Upper lobe of left lung (tissue), 6 donors: ENCODE results near the gene ERICH6B. TPM values are rescaled to one million over a fixed set of nuclear protein-coding genes. Genes with fewer than 3 reads are reported as not detected.

ENCODE experiments used
- ATAC-seq, 2 donors: fragments of 200-7000 bp; cut with Tn5 transposase; one replicate each; pipeline ENCODE4 v1.9.1; 2022; ENCODE audit warnings: mild to moderate bottlenecking in 2 of 2, moderate library complexity in 2 of 2; ENCODE audit not compliant: low FRiP score in 2 of 2
- DNase-seq, 2 donors: peaks; one replicate each; pipeline ENCODE4 v3.0.0-alpha.2; 2019 to 2020
- H3K27ac ChIP-seq, 4 donors: fragments of 200-600 bp; sonication (generic); one replicate each; pipeline ENCODE4 v1.5.1; 2016 to 2019
- H3K27me3 ChIP-seq, 4 donors: fragments of 200-600 bp; sonication (generic); one replicate each; pipeline ENCODE4 v1.5.1; 2017 to 2019
- H3K36me3 ChIP-seq, 4 donors: fragments of 200-600 bp; sonication (generic); one replicate each; pipeline ENCODE4 v1.5.1; 2016 to 2019
- H3K4me1 ChIP-seq, 4 donors: fragments of 200-600 bp; sonication (generic); one replicate each; pipeline ENCODE4 v1.5.1; 2018 to 2019
- H3K4me3 ChIP-seq, 4 donors: fragments of 200-600 bp; sonication (generic); one replicate each; pipeline ENCODE4 v1.5.1; 2017 to 2019; ENCODE audit warnings: mild to moderate bottlenecking in 2 of 4, moderate library complexity in 1 of 4
- H3K9me3 ChIP-seq, 4 donors: fragments of 200-600 bp; sonication (generic); one replicate each; pipeline ENCODE4 v1.5.1; 2018 to 2019
- EP300 ChIP-seq, 4 donors: sonication (generic); formaldehyde crosslinking; IDR thresholded peaks; one replicate each; pipeline ENCODE4 v1.5.1; 2017; ENCODE audit warnings: antibody characterized with exemption in 4 of 4, control low read depth in 2 of 4
- POLR2A ChIP-seq, 4 donors: fragments of 450-650 bp; IDR thresholded peaks; one replicate each; pipeline ENCODE4 v1.5.1; 2016 to 2017; ENCODE audit warnings: antibody characterized with exemption in 4 of 4, mild to moderate bottlenecking in 2 of 4
- POLR2AphosphoS5 ChIP-seq, 2 donors: sonication (generic); formaldehyde crosslinking; IDR thresholded peaks; one replicate each; pipeline ENCODE4 v1.5.1; 2017; ENCODE audit warnings: antibody characterized with exemption in 2 of 2
- WGBS, 2 donors: methylation state at CpG; one replicate each; pipeline ENCODE4 v1.1.5; 2017 to 2018; 5-methylcytosine and 5-hydroxymethylcytosine counted together
- total RNA-seq, 6 donors: library from RNA; depleted of rRNA in 4 of 6; stranded (reverse); fragments of >200 nt in 4 of 6; gene quantifications; one replicate each; pipeline versions ENCODE4 v1.1.0 to v1.2.1, GENCODE V29; 2016 to 2021
- TF ChIP-seq, protein P1 (sequence below), 6 experiments: fragments of 450-650 bp in 4 of 6; fragments of 200-600 bp in 2 of 6; sonication (generic) in 2 of 6; IDR thresholded peaks; one replicate each; pipeline ENCODE4 v1.5.1; 2016 to 2019; ENCODE audit warnings: antibody characterized with exemption in 6 of 6
- donor health status: DM: no; HTN: no; CAD: no; lungs with moderate emphysema.
- donor health status: DM: no; HTN: yes; CAD: no; lungs with severe emphysema.

ERICH6B gene
- total RNA-seq, 6 donors from 2014 or later: not detected

DNA sequence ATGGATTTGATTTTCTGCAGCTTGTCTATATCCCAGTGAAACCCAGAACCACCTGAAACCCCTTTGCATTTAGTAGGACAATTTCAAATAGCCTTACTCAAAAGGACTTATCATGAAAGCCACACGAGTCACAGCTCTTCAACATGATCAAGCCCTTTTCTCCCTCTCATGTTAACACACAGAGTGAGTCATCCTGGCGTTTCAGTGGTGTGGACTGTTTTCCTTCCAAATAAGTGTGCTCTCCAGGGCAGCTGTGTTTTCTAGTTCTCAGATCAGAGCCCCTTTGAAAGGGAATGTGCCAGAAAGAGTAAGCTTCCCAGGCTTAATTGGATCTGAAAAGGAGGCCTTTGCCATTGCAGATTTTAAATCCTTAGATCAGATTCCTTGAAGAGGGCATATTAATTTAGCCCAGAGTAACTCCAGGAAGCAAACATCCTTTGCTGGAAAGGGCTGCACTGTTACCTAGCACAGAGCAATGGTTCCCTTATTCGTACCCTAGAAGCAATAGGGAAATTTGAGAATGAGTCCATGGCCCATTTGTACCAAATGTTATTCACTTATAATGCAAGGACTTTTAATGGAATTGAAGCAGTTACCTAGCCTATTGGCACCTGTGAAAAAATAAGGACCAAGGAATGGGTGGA lies 51.3 kb downstream of the ERICH6B start:
- H3K9me3 ChIP-seq: no peaks in the 10 kb centered on the region
- no peak overlapping the region for H3K27ac ChIP-seq
- ATAC-seq (peak; percentile 65 to 83), DNase-seq (peak in 1 of 2 donors; percentile 38)
- peaks cover 0 to 3% (median 0%) of the 10 kb centered on the region in 4 donors for H3K4me1 ChIP-seq
- H3K27me3 ChIP-seq: no peaks in the 10 kb centered on the region
- no peaks in the 10 kb centered on the region for H3K36me3 ChIP-seq
- 53 to 64% methylated on average over 3 of the region's 3 CpGs for WGBS, 2 donors
- TF ChIP-seq EP300 (IDR thresholded peaks at IDR 0.05): no peak
- TF ChIP-seq, protein P1, sequence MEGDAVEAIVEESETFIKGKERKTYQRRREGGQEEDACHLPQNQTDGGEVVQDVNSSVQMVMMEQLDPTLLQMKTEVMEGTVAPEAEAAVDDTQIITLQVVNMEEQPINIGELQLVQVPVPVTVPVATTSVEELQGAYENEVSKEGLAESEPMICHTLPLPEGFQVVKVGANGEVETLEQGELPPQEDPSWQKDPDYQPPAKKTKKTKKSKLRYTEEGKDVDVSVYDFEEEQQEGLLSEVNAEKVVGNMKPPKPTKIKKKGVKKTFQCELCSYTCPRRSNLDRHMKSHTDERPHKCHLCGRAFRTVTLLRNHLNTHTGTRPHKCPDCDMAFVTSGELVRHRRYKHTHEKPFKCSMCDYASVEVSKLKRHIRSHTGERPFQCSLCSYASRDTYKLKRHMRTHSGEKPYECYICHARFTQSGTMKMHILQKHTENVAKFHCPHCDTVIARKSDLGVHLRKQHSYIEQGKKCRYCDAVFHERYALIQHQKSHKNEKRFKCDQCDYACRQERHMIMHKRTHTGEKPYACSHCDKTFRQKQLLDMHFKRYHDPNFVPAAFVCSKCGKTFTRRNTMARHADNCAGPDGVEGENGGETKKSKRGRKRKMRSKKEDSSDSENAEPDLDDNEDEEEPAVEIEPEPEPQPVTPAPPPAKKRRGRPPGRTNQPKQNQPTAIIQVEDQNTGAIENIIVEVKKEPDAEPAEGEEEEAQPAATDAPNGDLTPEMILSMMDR (IDR thresholded peaks at IDR 0.05): no peak
- TF ChIP-seq POLR2AphosphoS5 (IDR thresholded peaks at IDR 0.05): no peak
- TF ChIP-seq POLR2A (IDR thresholded peaks at IDR 0.05): no peak
- no peak overlapping the region for H3K4me3 ChIP-seq

DNA sequence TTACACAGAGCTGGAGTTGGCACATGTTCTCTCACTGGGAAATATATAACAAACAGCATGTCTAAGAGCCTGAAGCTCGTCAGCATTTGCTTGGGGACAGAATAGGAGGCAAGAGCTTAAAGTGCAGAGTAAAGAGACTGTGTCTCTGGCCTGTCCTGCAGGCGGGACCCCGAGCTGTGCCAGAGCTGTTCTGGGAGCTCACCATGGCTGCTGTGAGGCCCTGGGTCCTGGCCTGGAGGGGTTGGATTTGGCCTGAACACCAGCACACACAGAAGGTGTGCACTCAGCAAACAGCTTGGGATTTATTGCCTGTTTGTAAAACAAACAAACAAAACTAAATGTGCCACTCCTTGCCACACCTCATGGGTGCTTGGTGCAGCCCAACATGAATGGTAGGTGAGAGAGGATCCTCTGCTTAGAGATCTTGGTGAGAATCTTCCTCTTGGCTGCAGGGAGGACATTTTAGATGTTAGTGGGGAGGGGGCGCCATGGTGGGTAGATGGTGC lies 60.9 kb downstream of the ERICH6B start:
- no peaks in the 10 kb centered on the region for H3K36me3 ChIP-seq
- WGBS, 2 donors: 89 to 92% methylated on average over 2 to 4 of the region's 4 CpGs
- H3K27ac ChIP-seq: no peak overlapping the region
- ATAC-seq: no peak
- no peak overlapping the region for H3K4me3 ChIP-seq
- H3K27me3 ChIP-seq: no peaks in the 10 kb centered on the region
- no peak for DNase-seq
- TF ChIP-seq, protein P1 (IDR thresholded peaks at IDR 0.05): no peak
- TF ChIP-seq POLR2A (IDR thresholded peaks at IDR 0.05) (no peak), POLR2AphosphoS5 (IDR thresholded peaks at IDR 0.05) (no peak), EP300 (IDR thresholded peaks at IDR 0.05) (no peak)
- no peaks in the 10 kb centered on the region for H3K9me3 ChIP-seq
- H3K4me1 ChIP-seq: no peaks in the 10 kb centered on the region

DNA sequence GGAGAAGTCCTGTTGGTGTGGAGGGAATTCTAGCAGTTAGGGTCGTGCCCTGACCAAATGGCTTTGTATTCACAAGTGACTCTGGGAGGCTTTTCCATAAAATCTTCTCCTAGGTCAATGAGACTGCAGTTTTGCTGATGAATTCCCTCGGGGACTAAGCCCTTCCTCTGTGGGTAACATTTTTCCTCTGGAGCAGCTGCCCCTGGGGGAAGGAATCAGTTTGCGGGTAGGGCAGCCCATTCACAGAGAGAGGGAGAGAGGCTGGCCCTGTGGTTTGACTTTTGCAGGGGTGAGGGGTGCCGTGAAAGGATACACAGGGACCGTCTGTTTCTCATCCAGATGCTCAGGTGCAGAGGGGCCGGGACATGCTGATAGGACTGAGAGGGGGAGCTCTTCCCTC lies 67.3 kb downstream of the ERICH6B start:
- WGBS, 2 donors: 65 to 78% methylated on average over 6 of the region's 6 CpGs
- no peaks in the 10 kb centered on the region for H3K36me3 ChIP-seq
- H3K27me3 ChIP-seq: no peaks in the 10 kb centered on the region
- no peaks in the 10 kb centered on the region for H3K4me1 ChIP-seq
- ATAC-seq (no peak), DNase-seq (no peak)
- H3K27ac ChIP-seq: no peak overlapping the region
- no peak for TF ChIP-seq EP300 (IDR thresholded peaks at IDR 0.05)
- no peak for TF ChIP-seq POLR2AphosphoS5 (IDR thresholded peaks at IDR 0.05)
- TF ChIP-seq POLR2A (IDR thresholded peaks at IDR 0.05): no peak
- TF ChIP-seq, protein P1 (IDR thresholded peaks at IDR 0.05): no peak
- H3K4me3 ChIP-seq: no peak overlapping the region
- no peaks in the 10 kb centered on the region for H3K9me3 ChIP-seq

DNA sequence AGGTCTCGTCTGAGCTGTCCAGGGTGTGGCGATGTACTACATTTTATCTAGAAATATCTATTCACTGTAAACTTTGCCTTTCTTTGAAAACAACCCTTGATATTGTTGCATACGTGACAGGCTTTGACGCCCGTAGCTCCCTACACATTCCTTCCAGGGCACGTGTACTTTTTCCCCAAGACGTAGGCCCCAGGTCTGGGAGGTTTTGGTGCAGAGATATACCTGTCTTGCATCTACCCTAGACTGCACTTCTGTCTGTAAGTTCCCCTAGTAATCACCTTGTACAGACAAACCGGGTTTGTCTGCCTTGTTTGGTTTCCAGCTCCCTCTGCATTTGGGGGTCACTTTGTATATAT lies 69.2 kb downstream of the ERICH6B start:
- 83 to 93% methylated on average over 7 to 8 of the region's 8 CpGs for WGBS, 2 donors
- no peak for ATAC-seq

More for the DNA sequence above, 69.2 kb downstream of the ERICH6B start:
- Histone ChIP-seq H3K27ac (no peak overlapping the region), H3K4me1 (no peaks in the 10 kb centered on the region), H3K36me3 (no peaks in the 10 kb centered on the region), H3K4me3 (no peak overlapping the region), H3K9me3 (no peaks in the 10 kb centered on the region), H3K27me3 (no peaks in the 10 kb centered on the region)
- TF ChIP-seq POLR2AphosphoS5 (IDR thresholded peaks at IDR 0.05): no peak
- no peak for TF ChIP-seq EP300 (IDR thresholded peaks at IDR 0.05)
- TF ChIP-seq, protein P1 (IDR thresholded peaks at IDR 0.05): no peak
- no peak for TF ChIP-seq POLR2A (IDR thresholded peaks at IDR 0.05)
- no peak for DNase-seq
